MCF 10A (cell line): ENCODE measurements around the gene KIF18A. TPM values are rescaled to one million over a fixed set of nuclear protein-coding genes. Genes with fewer than 3 reads are reported as not detected.

Experiments
- BruUV-seq: library from RNA; stranded (reverse); fragments of 400-500 nt; replicated peaks from 2 replicates; lab custom pipeline; 2021; lab: Mats Ljungman, UMichigan
- CTCF ChIA-PET: fragments of 300-600 bp; sonication (Branson Sonifier 250); formaldehyde crosslinking; extraction: SDS; loops from one replicate; lab custom pipeline; 2021; ENCODE audit warnings: antibody characterized with exemption, inconsistent platforms; lab: Yijun Ruan, JAX
- POLR2A ChIA-PET: fragments of 300-600, 350-650 bp; sonication (Branson Sonifier 250); formaldehyde crosslinking; extraction: SDS; loops from one replicate; lab custom pipeline; 2020; ENCODE audit warnings: antibody characterized with exemption, inconsistent platforms; lab: Yijun Ruan, JAX
- DNase-seq: peaks from one replicate; pipeline ENCODE4 v3.0.0-alpha.2; 2018; ENCODE audit not compliant: unreplicated experiment
- H3K27ac Mint-ChIP-seq: one replicate; pipeline ENCODE4 v1.8.0; 2022; ENCODE audit warnings: mild to moderate bottlenecking, low read depth, mixed read lengths; ENCODE audit not compliant: unreplicated experiment
- H3K27me3 Mint-ChIP-seq: one replicate; pipeline ENCODE4 v1.8.0; 2022; ENCODE audit warnings: mixed read lengths; ENCODE audit not compliant: insufficient read depth, unreplicated experiment
- H3K36me3 Mint-ChIP-seq: one replicate; pipeline ENCODE4 v1.8.0; 2022; ENCODE audit warnings: mild to moderate bottlenecking, moderate library complexity, mixed read lengths; ENCODE audit not compliant: insufficient read depth, unreplicated experiment
- H3K4me1 Mint-ChIP-seq: one replicate; pipeline ENCODE4 v1.8.0; 2022; ENCODE audit warnings: mixed read lengths; ENCODE audit not compliant: insufficient read depth, unreplicated experiment
- H3K4me3 Mint-ChIP-seq: one replicate; pipeline ENCODE4 v1.8.0; 2022; ENCODE audit warnings: mild to moderate bottlenecking, moderate library complexity, mixed read lengths; ENCODE audit not compliant: unreplicated experiment
- H3K9me3 Mint-ChIP-seq: one replicate; pipeline ENCODE4 v1.8.0; 2022; ENCODE audit warnings: mixed read lengths; ENCODE audit not compliant: unreplicated experiment
- intact Hi-C: fragments of 100-400 bp; cut with micrococcal nuclease; formaldehyde crosslinking; loops from 2 replicates; pipeline ENCODE4 v1.14.1; 2022
- total RNA-seq: library from RNA; stranded (reverse); gene quantifications from 2 replicates; pipeline ENCODE4 v1.2.3, GENCODE V29; 2022
- TF ChIP-seq, protein P1 (sequence below): fragments of 200-600 bp; IDR thresholded peaks from one replicate; pipeline ENCODE4 v1.8.0; 2022; ENCODE audit warnings: antibody characterized with exemption, mild to moderate bottlenecking; ENCODE audit not compliant: unreplicated experiment

The KIF18A gene
- total RNA-seq, 1 experiment from 2014 or later, result 12.9 TPM

GRCh38 chr11:28071305-28071704 is 36.7 kb downstream of the KIF18A start:
- CTCF ChIA-PET, result no interaction called here

DNA sequence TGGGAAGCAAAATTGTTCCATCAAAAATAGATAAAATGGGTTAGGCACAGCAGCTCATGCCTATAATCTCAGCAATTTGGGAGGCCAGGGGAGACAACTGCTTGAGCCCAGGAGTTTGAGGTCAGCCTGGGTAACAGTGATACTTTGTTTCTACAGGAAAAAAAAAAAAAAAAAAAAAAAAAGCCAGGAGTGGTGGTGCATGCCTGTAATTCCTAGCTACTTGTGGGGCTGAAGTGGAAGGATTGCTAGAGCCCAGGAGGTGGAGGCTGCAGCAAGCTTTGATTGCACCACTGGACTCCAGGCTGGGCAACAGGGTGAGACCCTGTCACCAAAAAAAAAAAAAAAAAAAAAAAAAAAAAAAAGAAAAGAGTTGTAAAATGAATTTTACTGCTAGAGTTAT is 49.6 kb downstream of the KIF18A start:
- intact Hi-C loops, result no loop called here
- H3K4me1 Mint-ChIP-seq, result no peaks in the 10 kb centered on the region
- no peak overlapping the region for H3K27ac Mint-ChIP-seq
- H3K36me3 Mint-ChIP-seq, result peaks cover 6% of the 10 kb centered on the region
- H3K27me3 Mint-ChIP-seq, result no peaks in the 10 kb centered on the region
- H3K4me3 Mint-ChIP-seq, result no peak overlapping the region
- ChIA-PET POLR2A (no interaction called here), CTCF (no interaction called here)
- H3K9me3 Mint-ChIP-seq, result no peaks in the 10 kb centered on the region
- TF ChIP-seq, protein P1, sequence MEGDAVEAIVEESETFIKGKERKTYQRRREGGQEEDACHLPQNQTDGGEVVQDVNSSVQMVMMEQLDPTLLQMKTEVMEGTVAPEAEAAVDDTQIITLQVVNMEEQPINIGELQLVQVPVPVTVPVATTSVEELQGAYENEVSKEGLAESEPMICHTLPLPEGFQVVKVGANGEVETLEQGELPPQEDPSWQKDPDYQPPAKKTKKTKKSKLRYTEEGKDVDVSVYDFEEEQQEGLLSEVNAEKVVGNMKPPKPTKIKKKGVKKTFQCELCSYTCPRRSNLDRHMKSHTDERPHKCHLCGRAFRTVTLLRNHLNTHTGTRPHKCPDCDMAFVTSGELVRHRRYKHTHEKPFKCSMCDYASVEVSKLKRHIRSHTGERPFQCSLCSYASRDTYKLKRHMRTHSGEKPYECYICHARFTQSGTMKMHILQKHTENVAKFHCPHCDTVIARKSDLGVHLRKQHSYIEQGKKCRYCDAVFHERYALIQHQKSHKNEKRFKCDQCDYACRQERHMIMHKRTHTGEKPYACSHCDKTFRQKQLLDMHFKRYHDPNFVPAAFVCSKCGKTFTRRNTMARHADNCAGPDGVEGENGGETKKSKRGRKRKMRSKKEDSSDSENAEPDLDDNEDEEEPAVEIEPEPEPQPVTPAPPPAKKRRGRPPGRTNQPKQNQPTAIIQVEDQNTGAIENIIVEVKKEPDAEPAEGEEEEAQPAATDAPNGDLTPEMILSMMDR, result no peak
- DNase-seq, result no peak
- no TSS peak for BruUV-seq

More at GRCh38 chr11:28071305-28071704, 36.7 kb downstream of the KIF18A start:
- no peak for DNase-seq
- no TSS peak for BruUV-seq
- POLR2A ChIA-PET, result interaction anchor here (0.9 to 1.2 kb wide), 3 partner anchors 8 to 18 kb away, joined by 3 read pairs; no protein-coding TSS in a partner anchor
- peaks cover 6% of the 10 kb centered on the region for H3K4me1 Mint-ChIP-seq
- no peak overlapping the region for H3K4me3 Mint-ChIP-seq
- intact Hi-C loops, result no loop called here
- H3K9me3 Mint-ChIP-seq, result no peaks in the 10 kb centered on the region
- TF ChIP-seq, protein P1, result no peak
- H3K27me3 Mint-ChIP-seq, result no peaks in the 10 kb centered on the region
- H3K36me3 Mint-ChIP-seq, result peaks cover 13% of the 10 kb centered on the region
- H3K27ac Mint-ChIP-seq, result no peak overlapping the region

DNA sequence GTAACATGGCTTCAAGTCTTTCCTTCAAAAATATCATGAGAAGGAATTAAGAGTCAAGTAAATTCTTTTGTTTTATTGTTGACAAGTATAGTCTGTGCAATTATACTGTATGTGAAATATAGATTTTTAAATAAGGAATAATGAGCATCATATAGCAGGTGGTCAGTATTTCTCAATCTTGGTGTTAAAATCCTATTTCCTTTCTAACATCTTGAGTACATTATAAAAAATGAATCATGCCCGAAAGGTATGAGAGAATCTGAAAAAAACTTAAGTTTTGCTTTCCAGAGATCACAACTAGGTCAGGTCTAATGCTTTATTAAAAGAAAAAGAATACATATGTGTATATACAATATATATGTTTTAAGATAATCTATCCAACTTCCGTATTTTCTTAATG is 53.1 kb downstream of the KIF18A start:
- ChIA-PET POLR2A (no interaction called here), CTCF (interaction anchor here (0.8 kb wide), 1 partner anchor 471 kb away, joined by 3 read pairs; no protein-coding TSS in a partner anchor)
- peaks cover 10% of the 10 kb centered on the region for H3K4me1 Mint-ChIP-seq
- H3K27me3 Mint-ChIP-seq, result no peaks in the 10 kb centered on the region
- TF ChIP-seq, protein P1, result no peak
- no peak overlapping the region for H3K27ac Mint-ChIP-seq
- H3K36me3 Mint-ChIP-seq, result peaks cover 6% of the 10 kb centered on the region
- H3K9me3 Mint-ChIP-seq, result no peaks in the 10 kb centered on the region
- no TSS peak for BruUV-seq
- DNase-seq, result no peak
- no peak overlapping the region for H3K4me3 Mint-ChIP-seq
- intact Hi-C loops, result no loop called here

DNA sequence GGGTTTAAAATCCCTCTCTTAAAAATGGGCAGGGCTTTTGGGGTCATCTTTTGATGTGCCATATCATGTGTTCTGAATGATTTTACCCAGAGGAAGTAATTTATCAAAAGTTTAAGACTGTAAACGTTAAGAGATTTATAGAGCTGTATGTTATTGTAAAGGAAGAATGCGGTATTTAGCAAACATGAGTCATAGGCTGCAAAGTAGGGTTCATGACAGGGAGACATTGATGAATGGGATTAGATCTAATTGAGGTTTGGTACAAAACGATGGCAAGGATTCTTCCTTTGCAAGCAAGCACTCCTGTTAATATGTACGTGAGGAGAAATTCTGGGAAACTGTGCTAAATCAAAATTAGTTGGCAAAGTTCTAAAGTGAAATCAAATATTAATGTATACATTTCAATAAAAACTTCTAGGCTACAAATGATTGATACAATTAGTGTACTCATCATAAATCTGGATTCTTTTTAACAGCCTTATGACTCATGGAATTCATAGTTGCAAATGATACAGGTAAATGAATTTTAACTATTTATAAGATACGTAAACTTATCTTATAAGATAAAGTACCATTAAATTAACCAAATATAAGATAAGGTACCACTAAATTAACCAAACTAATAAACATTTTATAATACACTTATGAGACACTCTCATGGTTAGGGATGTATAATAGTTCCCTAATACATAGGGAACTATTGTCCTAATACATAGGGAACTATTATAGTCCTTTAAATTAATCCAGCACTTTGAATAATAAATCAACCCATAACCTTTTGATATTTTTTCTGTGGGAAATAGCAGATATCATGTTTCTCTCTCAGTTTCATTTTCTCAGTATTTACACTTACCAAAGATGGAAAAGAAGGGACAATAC is 58.4 kb downstream of the KIF18A start:
- ChIA-PET POLR2A (interaction anchor here (1.0 to 2.2 kb wide), 2 partner anchors 59 to 333 kb away, joined by 3 to 7 read pairs; partner anchors contain the start of genes KIF18A and METTL15), CTCF (interaction anchor here (1.0 kb wide), 1 partner anchor 866 kb away, joined by 3 read pairs; no protein-coding TSS in a partner anchor)
- no peaks in the 10 kb centered on the region for H3K9me3 Mint-ChIP-seq
- H3K4me1 Mint-ChIP-seq, result peaks cover 31% of the 10 kb centered on the region
- peak overlapping the region; percentile 23 for H3K4me3 Mint-ChIP-seq
- TF ChIP-seq, protein P1, result no peak
- DNase-seq, result peak; percentile 63
- H3K27me3 Mint-ChIP-seq, result no peaks in the 10 kb centered on the region
- H3K36me3 Mint-ChIP-seq, result peaks cover 15% of the 10 kb centered on the region
- intact Hi-C loops, result no loop called here
- peak overlapping the region; percentile 5 for H3K27ac Mint-ChIP-seq
- no TSS peak for BruUV-seq
